GM23338 (cell line): ENCODE results near the gene DEUP1. TPM values are rescaled to one million over a fixed set of nuclear protein-coding genes. Genes with fewer than 3 reads are reported as not detected.

Experiments used
- ATAC-seq: fragments of 200-7000 bp; cut with Tn5 transposase; 3 replicates; pipeline ENCODE4 v1.9.1; 2020
- DNase-seq: peaks from one replicate; pipeline ENCODE4 v3.0.0-alpha.2; 2015; ENCODE audit warnings: low spot score
- H2AFZ ChIP-seq: fragments of 200-600 bp; sonication (generic); 2 replicates; pipeline ENCODE4 v1.8.0; 2016; ENCODE audit warnings: antibody characterized with exemption, mild to moderate bottlenecking, moderate library complexity
- H3F3A ChIP-seq: fragments of 200-600 bp; sonication (generic); replicated peaks from 2 replicates; pipeline ENCODE4 v1.8.0; 2017; ENCODE audit warnings: antibody characterized with exemption, mixed run types, low read depth
- H3K27ac ChIP-seq: fragments of 200-600 bp; sonication (generic); 2 replicates; pipeline ENCODE4 v1.6.1; 2016; ENCODE audit warnings: low read depth
- H3K27me3 ChIP-seq: fragments of 200-600 bp; sonication (generic); 2 replicates; pipeline ENCODE4 v1.8.0; 2016; ENCODE audit warnings: mild to moderate bottlenecking, mixed run types, moderate library complexity; ENCODE audit not compliant: insufficient read depth
- H3K36me3 ChIP-seq: fragments of 200-600 bp; sonication (generic); 2 replicates; pipeline ENCODE4 v1.8.0; 2016; ENCODE audit warnings: mild to moderate bottlenecking; ENCODE audit not compliant: insufficient read depth
- H3K4me1 ChIP-seq: fragments of 200-600 bp; sonication (generic); 2 replicates; pipeline ENCODE4 v1.8.0; 2016; ENCODE audit warnings: mild to moderate bottlenecking, moderate library complexity; ENCODE audit not compliant: insufficient read depth
- H3K4me2 ChIP-seq: fragments of 200-600 bp; sonication (generic); 2 replicates; pipeline ENCODE4 v1.7.1; 2017; ENCODE audit warnings: mixed run types
- H3K4me3 ChIP-seq: fragments of 200-600 bp; sonication (generic); 2 replicates; pipeline ENCODE4 v1.6.1; 2016; ENCODE audit warnings: mixed run types
- H3K79me2 ChIP-seq: fragments of 200-600 bp; sonication (generic); replicated peaks from 2 replicates; pipeline ENCODE4 v1.8.0; 2017; ENCODE audit warnings: mild to moderate bottlenecking; ENCODE audit not compliant: insufficient read depth
- H3K9me2 ChIP-seq: fragments of 200-600 bp; sonication (generic); 2 replicates; pipeline ENCODE4 v1.8.0; 2017; ENCODE audit not compliant: insufficient read depth
- H4K20me1 ChIP-seq: fragments of 200-600 bp; sonication (generic); replicated peaks from 2 replicates; pipeline ENCODE4 v1.8.0; 2017; ENCODE audit warnings: mild to moderate bottlenecking; ENCODE audit not compliant: insufficient read depth
- H3K27ac Mint-ChIP-seq: 2 replicates; pipeline ENCODE4 v1.8.0; 2020; ENCODE audit warnings: inconsistent platforms, mild to moderate bottlenecking, moderate library complexity, mixed read lengths
- H3K27me3 Mint-ChIP-seq: 3 replicates; pipeline ENCODE4 v1.8.0; 2022; ENCODE audit warnings: low read depth, mild to moderate bottlenecking, moderate library complexity, mixed read lengths, inconsistent platforms; ENCODE audit not compliant: insufficient read depth, poor library complexity
- H3K36me3 Mint-ChIP-seq: 3 replicates; pipeline ENCODE4 v1.8.0; 2021; ENCODE audit warnings: low read depth, mild to moderate bottlenecking, inconsistent platforms, moderate library complexity, mixed read lengths
- H3K4me1 Mint-ChIP-seq: 3 replicates; pipeline ENCODE4 v1.8.0; 2020; ENCODE audit warnings: mild to moderate bottlenecking, inconsistent platforms, mixed read lengths
- H3K4me3 Mint-ChIP-seq: 3 replicates; pipeline ENCODE4 v1.8.0; 2021; ENCODE audit warnings: moderate library complexity, mild to moderate bottlenecking, inconsistent platforms, mixed read lengths
- H3K9me3 Mint-ChIP-seq: 3 replicates; pipeline ENCODE4 v1.8.0; 2020; ENCODE audit warnings: moderate library complexity, mild to moderate bottlenecking, inconsistent platforms, mixed read lengths
- CREB1 ChIP-seq: fragments of 250-450 bp; sonication (Bioruptor Pico); IDR thresholded peaks from 2 replicates; pipeline ENCODE4 v1.5.0; 2020; ENCODE audit warnings: low read depth, mild to moderate bottlenecking, moderate library complexity
- CTCF ChIP-seq, 2 experiments: fragments of 200-600 bp in 1 of 2; sonication (generic) in 1 of 2; conservative IDR thresholded peaks; 2 replicates each; pipeline versions ENCODE4 v1.5.1 to v1.6.1; 2016 to 2017; ENCODE audit warnings: antibody characterized with exemption in 2 of 2, low read depth in 2 of 2, mild to moderate bottlenecking in 2 of 2, moderate library complexity in 1 of 2
- ETS1 ChIP-seq: IDR thresholded peaks from 2 replicates; pipeline ENCODE4 v1.6.1; 2016; ENCODE audit warnings: antibody characterized with exemption
- EZH2 ChIP-seq: fragments of 200-600 bp; sonication (generic); IDR thresholded peaks from one replicate; pipeline ENCODE4 v1.8.0; 2017; ENCODE audit warnings: antibody characterized with exemption, mild to moderate bottlenecking, low read depth; ENCODE audit not compliant: unreplicated experiment
- EZH2phosphoT487 ChIP-seq: fragments of 200-600 bp; sonication (generic); IDR thresholded peaks from one replicate; pipeline ENCODE4 v1.8.1; 2018; ENCODE audit warnings: antibody characterized with exemption; ENCODE audit not compliant: unreplicated experiment
- JUNB ChIP-seq: IDR thresholded peaks from one replicate; pipeline ENCODE4 v1.6.1; 2016; ENCODE audit warnings: antibody characterized with exemption; ENCODE audit not compliant: unreplicated experiment
- NANOG ChIP-seq: IDR thresholded peaks from 2 replicates; pipeline ENCODE4 v1.6.1; 2016; ENCODE audit warnings: antibody characterized with exemption, borderline replicate concordance
- POLR2AphosphoS5 ChIP-seq: IDR thresholded peaks from 2 replicates; pipeline ENCODE4 v1.6.1; 2016; ENCODE audit warnings: antibody characterized with exemption, low read depth
- REST ChIP-seq: IDR thresholded peaks from one replicate; pipeline ENCODE4 v1.6.1; 2018; ENCODE audit warnings: antibody characterized with exemption; ENCODE audit not compliant: unreplicated experiment
- STAT1 ChIP-seq: IDR thresholded peaks from one replicate; pipeline ENCODE4 v1.6.1; 2016; ENCODE audit warnings: antibody characterized with exemption; ENCODE audit not compliant: unreplicated experiment
- ZNF114 ChIP-seq: fragments of 250-450 bp; sonication (Bioruptor Pico); IDR thresholded peaks from 2 replicates; pipeline ENCODE4 v1.5.0; 2020; ENCODE audit warnings: mild to moderate bottlenecking, moderate library complexity
- ZNF331 ChIP-seq: fragments of 250-450 bp; sonication (Bioruptor Pico); IDR thresholded peaks from 2 replicates; pipeline ENCODE4 v1.5.0; 2020; ENCODE audit warnings: low read depth, mild to moderate bottlenecking, moderate library complexity
- ZNF462 ChIP-seq: fragments of 250-450 bp; sonication (Bioruptor Pico); IDR thresholded peaks from 2 replicates; pipeline ENCODE4 v1.5.0; 2020; ENCODE audit warnings: mild to moderate bottlenecking, moderate library complexity
- polyA plus RNA-seq: library from polyadenylated mRNA; unstranded; fragments of >200 nt; fragmentation: Nextera tagmentation; extraction: Ambion mirVana; gene quantifications from 2 replicates; pipeline ENCODE4 v1.2.1, GENCODE V29; 2016
- total RNA-seq: library from RNA; depleted of rRNA; stranded (reverse); fragments of >200 nt; shearing (Covaris generic); gene quantifications from 2 replicates; pipeline ENCODE4 v1.2.3, GENCODE V29; 2014

The DEUP1 gene
- total and polyA plus RNA-seq, 2 experiments from 2014 or later: 0.63 to 1.7 TPM

GRCh38 chr11:93324500-93324899 is 6.0 kb upstream of the DEUP1 start:
- H4K20me1 ChIP-seq: no peaks in the 10 kb centered on the region; the same call in 1 of the 2 replicates
- DNase-seq (no peak), ATAC-seq (no peak)
- no peaks in the 10 kb centered on the region for H3K36me3 ChIP-seq
- no peaks in the 10 kb centered on the region for H3K4me1 ChIP-seq
- H3K27ac Mint-ChIP-seq: no peak overlapping the region
- no peaks in the 10 kb centered on the region for H3K79me2 ChIP-seq
- H3K27me3 ChIP-seq: peaks cover 6% of the 10 kb centered on the region
- no peak overlapping the region for H3K4me2 ChIP-seq
- peaks cover 1% of the 10 kb centered on the region; the same call in 1 of the 3 replicates for H3K9me3 Mint-ChIP-seq
- no peaks in the 10 kb centered on the region for H3K9me2 ChIP-seq
- peaks cover 5% of the 10 kb centered on the region for H3K27me3 Mint-ChIP-seq
- H3K27ac ChIP-seq: no peak overlapping the region
- H3F3A ChIP-seq: no peaks in the 10 kb centered on the region
- H3K4me1 Mint-ChIP-seq: peaks cover 2% of the 10 kb centered on the region; the same call in 1 of the 3 replicates
- no peak overlapping the region for H2AFZ ChIP-seq
- no peak overlapping the region for H3K4me3 ChIP-seq
- H3K4me3 Mint-ChIP-seq: no peak overlapping the region
- TF ChIP-seq NANOG: no peak
- no peak for TF ChIP-seq ZNF114 (CRISPR knock-in tag)
- TF ChIP-seq EZH2: no peak
- TF ChIP-seq CTCF (conservative IDR thresholded peaks at IDR 0.05; ENCODE audit: low read depth in 2 of 2): no peak
- no peak for TF ChIP-seq ETS1
- TF ChIP-seq EZH2phosphoT487: no peak
- no peak for TF ChIP-seq REST
- TF ChIP-seq ZNF331 (CRISPR knock-in tag): no peak
- TF ChIP-seq CREB1 (CRISPR knock-in tag): no peak
- TF ChIP-seq ZNF462: no peak
- TF ChIP-seq JUNB: no peak
- no peak for TF ChIP-seq STAT1
- TF ChIP-seq POLR2AphosphoS5: no peak
- no peaks in the 10 kb centered on the region; the same call in 2 of the 3 replicates for H3K36me3 Mint-ChIP-seq
